ENCODE measurements around the gene SDK1. TPM values are rescaled to one million over a fixed set of nuclear protein-coding genes. Genes with fewer than 3 reads are reported as not detected.
A peak's percentile ranks its signal among the peaks of the same experiment; 100 is the strongest.

The SDK1 gene
- polyA plus RNA-seq, 10 donors = 1.9 to 6.0 (median 2.7) TPM

GRCh38 chr7:4154882-4155535 is 854.0 kb downstream of the SDK1 start:
- DNase-seq = no peak

- no peak for DNase-seq
Observed at GRCh38 chr7:4156190-4156589, 855.1 kb downstream of the SDK1 start.

- DNase-seq = no peak
Observed at GRCh38 chr7:4157651-4158050, 856.6 kb downstream of the SDK1 start.

DNA sequence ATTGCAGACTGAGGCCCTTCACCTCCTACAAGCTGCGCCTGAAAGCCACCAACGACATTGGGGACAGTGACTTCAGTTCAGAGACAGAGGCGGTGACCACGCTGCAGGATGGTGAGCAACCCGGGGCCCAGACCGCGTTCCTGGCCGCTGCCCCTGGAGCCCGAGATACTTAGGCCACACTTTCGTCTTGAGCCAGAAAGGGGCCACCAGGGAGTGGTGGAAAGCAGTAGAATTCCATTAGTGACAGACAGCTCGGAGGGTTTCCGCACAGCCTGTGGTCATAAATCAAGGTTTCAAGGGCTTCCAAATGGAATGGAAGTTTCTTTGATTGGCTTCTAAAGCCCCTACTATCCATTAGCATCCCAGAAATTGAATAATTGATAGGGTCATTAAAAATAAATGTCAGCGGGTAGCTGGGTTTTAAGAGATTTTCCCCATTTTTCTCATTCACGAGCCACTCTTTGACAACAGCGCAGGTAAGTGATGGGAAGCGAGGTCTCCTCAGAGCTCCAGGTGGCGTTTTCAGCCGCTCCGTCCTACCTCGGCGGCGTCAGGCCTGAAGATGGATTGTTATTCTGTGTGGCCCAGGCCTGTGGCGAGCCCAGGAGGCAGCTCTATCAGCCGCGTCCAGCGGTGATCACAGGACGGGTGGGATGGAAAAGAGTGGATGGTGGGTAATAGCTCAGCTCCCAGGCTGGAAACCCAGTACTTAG is 857.5 kb downstream of the SDK1 start:
- DNase-seq = no peak

- peak in 2 of 3 donors; percentile 53 to 81 for DNase-seq
Observed at GRCh38 chr7:4159154-4159501, 858.1 kb downstream of the SDK1 start.

DNA sequence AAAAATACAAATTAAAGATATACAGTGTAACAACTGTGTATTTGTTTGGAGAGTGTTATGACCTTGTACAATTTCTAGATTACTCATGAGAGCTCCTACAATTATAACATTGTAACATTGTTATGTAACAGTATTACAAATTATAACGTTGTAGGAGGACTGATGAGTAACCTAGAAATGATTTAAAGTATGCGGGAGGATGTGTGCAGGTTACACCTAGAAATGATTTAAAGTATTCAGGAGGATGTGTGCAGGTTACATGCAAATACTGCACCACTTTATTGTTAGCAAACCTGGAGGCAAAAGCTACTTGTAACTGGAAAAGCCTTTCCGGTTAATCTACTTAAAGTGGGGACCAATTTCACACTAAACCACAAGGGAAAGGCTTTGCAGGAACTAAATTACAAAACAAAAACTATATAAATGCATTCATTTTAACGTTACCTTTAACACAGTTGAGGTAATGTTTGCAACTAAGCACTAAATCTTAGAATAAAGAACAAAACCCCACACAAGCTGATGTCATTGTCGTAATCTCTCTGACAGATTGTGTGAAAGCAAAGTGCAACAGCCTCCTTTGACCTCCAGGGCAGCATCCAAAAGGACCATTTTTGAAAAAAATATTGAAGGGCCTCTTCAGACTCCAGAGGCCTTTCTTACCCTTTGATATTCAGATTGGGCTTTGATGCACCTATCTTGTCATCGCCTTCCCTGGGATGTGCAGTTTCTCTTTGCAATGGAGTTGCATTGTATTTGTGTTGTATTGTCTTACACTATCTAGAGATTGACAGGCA is 858.9 kb downstream of the SDK1 start:
- DNase-seq = no peak

GRCh38 chr7:4162884-4163564 is 862.0 kb downstream of the SDK1 start:
- DNase-seq = peak; percentile 49 to 80 (median 63)

DNA sequence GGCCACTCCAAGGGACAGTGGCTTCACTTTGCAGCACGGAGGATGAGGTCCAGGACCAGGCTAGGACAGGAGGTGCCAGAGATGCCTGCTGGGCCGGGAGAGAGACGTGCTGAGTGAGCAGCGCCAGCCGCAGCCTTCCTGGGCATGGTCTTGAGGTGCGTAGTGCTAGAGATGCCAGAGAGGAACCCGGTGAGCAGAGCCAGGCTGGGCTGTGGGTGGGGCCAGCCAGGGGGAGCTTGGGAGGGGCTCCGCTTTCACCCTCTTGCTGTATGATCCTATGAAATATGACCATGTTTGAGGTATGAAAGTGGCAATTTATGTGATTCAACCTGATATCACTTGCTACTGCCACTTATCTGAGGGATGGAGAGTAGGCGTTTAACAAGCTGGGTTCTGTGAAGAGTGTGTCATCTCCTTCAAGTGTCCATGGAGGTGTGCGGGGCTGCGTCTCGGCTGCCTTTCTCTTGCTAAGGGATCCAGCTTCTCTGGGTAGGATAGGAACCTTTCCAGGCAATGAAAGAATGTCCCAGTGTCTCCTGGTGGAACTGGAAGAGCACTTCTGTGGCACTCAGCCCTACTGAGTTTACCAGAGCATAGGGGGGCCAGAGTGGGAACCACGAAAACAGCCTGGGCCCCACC is 862.6 kb downstream of the SDK1 start:
- no peak for DNase-seq

GRCh38 chr7:4164556-4164955 is 863.5 kb downstream of the SDK1 start:
- DNase-seq = no peak

DNA sequence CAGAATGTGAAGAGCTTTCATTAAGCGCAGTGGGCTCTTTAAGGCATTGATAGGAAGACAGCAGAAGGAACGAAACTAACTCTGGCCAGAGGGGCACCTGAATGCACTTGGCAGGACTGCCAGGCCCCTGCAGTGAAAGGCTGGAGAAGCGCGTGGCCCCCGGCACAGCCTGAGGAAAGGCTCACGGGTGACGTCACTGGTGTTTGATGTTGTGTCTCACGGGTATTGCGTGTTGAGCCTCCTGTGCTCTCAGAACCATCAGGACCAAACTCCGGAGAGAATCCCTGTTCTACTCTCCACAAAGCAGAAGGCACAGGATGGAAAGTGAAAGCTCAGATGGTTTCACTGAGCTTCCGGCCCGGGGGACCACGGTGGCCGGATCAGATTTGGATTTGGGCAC is 865.3 kb downstream of the SDK1 start:
- DNase-seq = no peak

GRCh38 chr7:4166807-4167206 is 865.8 kb downstream of the SDK1 start:
- no peak for DNase-seq

- DNase-seq = no peak
Observed at GRCh38 chr7:4167385-4167910, 866.4 kb downstream of the SDK1 start.

- no peak for DNase-seq
Observed at GRCh38 chr7:4168041-4168440, 867.0 kb downstream of the SDK1 start.

- DNase-seq = no peak
Observed at GRCh38 chr7:4168541-4168940, 867.5 kb downstream of the SDK1 start.

GRCh38 chr7:4169455-4169854 is 868.4 kb downstream of the SDK1 start:
- no peak for DNase-seq

GRCh38 chr7:4170997-4171786 is 870.1 kb downstream of the SDK1 start:
- DNase-seq = no peak

DNA sequence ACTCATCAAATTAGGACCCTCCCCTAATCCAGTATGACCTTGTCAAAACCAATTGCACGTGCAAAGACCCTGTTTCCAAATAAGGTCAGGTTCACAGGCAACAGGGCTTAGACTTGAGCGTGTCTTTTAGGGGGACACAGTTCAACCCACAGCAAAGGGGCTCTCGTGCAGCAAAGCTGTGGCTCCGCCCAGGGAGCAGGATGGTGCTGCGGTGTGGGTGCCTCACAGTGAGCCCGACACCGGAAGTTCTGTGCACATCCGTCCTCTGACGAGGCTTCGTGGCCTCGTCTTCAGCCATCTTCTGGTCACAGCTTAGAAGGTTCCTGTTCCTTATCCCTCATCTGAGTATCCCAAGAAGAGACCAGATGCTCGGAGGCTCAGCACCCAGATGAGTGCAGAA is 871.8 kb downstream of the SDK1 start:
- DNase-seq = no peak

DNA sequence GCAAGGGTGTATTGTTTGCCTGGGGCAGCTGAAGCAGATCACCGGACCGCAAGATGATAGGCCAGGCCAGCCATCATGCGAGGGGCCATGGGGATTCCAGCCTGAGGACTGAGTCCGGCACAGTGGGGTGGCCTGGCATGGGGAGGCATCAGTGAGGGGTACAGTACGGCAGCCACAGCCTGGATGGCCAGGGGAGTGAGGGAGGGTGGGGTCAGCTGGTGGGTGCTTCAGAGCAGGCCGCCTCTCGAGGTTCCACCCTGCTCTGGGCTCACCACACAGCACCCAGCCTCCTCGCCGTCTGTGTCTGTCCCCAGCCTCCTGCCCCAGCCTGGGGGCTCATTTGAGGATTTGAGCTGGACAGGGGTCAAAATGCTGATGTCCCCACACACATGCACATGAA is 872.6 kb downstream of the SDK1 start:
- DNase-seq = no peak

- no peak for DNase-seq
Observed at GRCh38 chr7:4174016-4174415, 873.0 kb downstream of the SDK1 start.

DNA sequence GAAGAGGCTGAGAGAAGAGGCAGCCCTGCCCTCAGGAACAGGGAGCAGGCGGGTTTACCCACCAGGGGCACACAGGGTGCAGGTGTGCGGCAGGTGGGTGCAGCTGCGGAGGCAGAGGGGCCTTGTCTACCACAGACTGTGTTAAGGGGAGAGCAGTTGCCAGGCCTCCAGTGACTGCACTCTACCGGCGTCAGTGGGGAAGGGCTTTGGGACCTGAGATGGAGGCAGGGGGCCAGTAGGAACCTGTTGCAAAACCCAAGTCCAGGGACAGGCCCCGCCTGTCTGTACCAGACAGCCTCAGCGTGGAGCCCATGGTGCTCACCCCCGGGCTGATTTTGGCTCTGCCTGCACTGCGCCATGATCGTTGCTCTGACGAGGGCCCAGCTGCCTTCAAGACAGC is 873.4 kb downstream of the SDK1 start:
- DNase-seq = no peak

DNA sequence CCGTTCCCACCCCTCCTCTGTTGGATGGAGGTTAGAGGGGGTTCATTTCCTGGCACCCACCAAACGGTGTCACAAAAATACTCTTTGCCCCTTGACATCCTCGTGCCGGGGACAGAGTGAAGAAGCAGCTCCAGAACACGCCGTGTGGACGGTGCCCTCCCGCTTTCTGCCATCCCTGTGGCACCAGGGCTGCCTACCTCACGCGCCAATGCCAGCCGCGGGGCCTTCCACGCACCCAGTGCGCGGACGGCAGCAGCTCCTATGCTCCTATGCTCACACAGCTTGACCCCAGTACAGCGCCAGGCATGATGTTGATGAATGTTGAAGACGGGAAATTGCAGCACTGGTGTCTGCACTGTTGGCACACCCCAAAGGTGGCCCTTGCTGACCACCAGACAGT is 873.8 kb downstream of the SDK1 start:
- no peak for DNase-seq

All from muscle of back (tissue), 11 donors.